AG09319 (cell line): ENCODE measurements around the gene FLACC1.
A peak's percentile ranks its signal among the peaks of the same experiment; 100 is the strongest.
"Not testable (repeated sequence)": the region's sequence is repeated elsewhere in the genome, so short reads cannot be mapped to it uniquely, and the experiment has no call there.

Experiments
- DNase-seq: peaks from one replicate; pipeline ENCODE4 v3.0.0-alpha.2; 2010; ENCODE audit warnings: low read depth; ENCODE audit errors: extremely low read depth
- TF ChIP-seq, protein P1 (sequence below): IDR thresholded peaks from 2 replicates; pipeline ENCODE4 v1.5.1; 2011; ENCODE audit warnings: low read depth, mild to moderate bottlenecking, inconsistent platforms, low read length, moderate library complexity

The FLACC1 gene

DNA sequence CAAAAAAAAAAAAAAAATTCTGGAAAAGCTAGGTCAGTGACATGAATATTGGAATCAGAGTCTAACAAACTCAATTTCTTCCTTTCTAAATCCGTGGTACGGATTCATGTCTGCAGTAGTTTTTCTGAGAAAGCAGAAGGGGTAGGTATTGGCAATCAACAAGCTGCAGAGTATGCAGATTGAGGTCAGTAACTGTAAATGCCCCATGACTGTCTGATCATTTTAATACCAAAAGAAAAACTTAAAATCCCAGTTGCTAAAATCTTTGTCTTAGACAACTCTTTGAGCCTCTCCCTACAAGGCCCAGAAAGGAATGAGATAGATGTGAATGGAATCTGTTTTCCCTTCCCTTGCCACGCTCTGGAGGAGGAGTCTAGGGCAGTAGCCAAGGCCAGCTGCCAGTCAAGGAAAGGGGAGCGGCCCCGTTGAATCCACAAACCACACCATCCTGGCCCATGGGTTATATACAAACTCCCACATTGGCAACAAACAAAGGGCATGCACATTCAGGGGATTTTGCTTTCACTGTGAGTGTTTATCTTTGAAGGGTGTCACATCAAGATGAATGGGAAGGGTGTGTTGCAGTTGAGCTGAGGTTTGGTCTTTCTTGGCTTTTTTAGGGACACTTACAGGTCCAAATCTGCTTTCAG lies 102.9 kb downstream of the FLACC1 start:
- peak; percentile 62 for DNase-seq
- TF ChIP-seq, protein P1, sequence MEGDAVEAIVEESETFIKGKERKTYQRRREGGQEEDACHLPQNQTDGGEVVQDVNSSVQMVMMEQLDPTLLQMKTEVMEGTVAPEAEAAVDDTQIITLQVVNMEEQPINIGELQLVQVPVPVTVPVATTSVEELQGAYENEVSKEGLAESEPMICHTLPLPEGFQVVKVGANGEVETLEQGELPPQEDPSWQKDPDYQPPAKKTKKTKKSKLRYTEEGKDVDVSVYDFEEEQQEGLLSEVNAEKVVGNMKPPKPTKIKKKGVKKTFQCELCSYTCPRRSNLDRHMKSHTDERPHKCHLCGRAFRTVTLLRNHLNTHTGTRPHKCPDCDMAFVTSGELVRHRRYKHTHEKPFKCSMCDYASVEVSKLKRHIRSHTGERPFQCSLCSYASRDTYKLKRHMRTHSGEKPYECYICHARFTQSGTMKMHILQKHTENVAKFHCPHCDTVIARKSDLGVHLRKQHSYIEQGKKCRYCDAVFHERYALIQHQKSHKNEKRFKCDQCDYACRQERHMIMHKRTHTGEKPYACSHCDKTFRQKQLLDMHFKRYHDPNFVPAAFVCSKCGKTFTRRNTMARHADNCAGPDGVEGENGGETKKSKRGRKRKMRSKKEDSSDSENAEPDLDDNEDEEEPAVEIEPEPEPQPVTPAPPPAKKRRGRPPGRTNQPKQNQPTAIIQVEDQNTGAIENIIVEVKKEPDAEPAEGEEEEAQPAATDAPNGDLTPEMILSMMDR, result no peak

DNA sequence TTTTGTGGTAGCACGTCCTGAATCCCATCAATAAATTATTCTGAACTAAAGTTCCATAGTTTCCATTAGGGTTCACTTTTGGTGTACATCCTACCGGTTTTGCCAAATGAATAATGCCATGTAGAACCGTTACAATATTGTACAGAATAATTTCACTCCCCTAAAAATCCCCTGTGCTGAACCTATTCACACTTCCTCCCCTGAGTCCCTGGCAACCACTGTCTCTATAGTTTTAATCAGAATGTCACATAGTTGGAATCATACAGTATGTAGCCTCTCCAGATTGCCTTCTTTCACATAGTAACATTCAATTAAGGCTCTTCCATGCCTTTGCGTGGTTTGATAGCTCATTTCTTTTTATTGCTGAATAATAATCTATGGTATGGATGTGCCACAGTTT lies 106.4 kb downstream of the FLACC1 start:
- TF ChIP-seq, protein P1, result no peak

DNA sequence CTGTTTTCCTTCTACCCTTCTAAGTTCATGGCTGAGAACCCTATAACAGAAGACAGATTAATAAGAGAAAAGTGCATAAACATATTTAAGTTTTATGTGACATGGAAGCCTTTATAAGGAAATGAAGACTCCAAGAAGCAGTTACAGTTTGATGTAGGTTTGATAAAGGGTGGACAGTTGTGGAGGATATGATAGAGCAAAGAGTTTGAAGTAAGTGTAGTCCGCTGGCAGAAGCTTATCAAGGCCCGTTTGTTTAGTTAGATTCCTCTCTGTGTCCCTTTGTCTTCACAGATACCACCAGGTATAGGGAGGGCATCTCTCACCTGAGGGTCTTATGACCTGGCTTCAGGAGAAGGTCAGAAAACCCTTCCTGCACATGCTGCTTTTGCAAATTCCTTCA lies 107.3 kb downstream of the FLACC1 start:
- TF ChIP-seq, protein P1, result no peak
- no peak for DNase-seq

More for the DNA sequence above, 106.4 kb downstream of the FLACC1 start:
- DNase-seq, result no peak

DNA sequence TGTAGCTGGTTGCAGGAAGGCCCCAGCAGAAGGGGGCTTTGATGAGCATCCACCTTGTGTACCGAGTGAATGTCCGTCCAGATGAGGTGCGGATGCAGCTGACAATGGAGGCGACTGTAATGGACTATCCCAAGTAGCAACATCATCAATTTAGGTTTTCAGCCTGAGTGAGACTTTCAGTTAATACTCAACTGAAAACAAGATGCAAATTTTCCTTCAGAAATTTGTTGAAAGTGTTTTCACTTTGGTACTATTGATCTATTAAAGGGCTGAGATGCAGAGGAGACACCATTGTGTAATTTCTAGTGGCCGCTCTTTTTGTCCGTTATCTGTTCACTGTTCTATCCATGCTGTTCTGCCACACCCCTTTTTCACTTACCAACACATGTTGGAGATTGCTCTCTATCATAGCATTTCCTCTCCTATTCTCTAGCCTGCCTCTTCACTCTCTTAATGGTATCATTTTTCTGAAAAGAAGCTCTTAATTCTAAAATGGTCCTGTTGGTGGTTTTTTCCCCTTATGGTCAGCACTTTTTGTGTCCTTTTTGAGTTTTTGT lies 108.8 kb downstream of the FLACC1 start:
- no peak for DNase-seq
- TF ChIP-seq, protein P1, result no peak

DNA sequence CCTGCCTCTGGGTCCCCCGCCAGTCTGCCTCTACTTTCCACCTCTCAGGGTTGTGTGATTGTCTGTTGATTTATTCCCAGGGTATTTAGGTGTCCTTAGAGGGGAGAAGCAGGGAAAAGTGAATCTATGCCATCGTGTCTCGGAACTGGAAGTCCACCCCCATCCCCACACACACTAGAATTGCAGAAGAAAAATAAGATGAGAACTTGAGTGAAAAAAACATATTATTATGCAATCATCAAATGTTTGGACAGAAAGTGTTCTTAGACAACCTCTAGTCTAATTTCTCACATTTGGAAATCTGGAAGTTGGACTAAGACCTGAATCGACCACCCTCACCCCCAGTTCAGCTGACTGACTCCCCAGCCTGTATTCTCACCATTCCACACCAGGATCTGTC lies 110.9 kb downstream of the FLACC1 start:
- TF ChIP-seq, protein P1, result no peak
- DNase-seq, result no peak

DNA sequence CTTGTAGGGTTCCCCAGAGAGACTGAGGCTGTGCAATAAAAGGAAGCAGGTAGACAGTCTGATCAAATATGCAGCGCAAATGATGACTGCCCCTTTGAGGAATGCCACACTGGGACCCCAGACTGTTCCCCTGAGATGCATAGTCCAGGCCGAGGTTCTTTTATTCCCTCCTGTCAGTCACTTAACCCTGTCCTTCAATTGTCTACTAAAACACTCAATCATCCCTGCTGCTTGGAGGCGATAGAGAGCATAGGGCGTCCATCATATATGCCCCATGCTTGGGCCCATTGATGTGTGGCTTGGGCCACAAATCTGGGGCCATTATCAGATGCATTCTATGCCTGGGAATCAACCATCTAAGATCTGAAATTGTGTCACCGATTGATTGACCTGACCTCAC lies 112.3 kb downstream of the FLACC1 start:
- no peak for DNase-seq
- TF ChIP-seq, protein P1, result no peak

DNA sequence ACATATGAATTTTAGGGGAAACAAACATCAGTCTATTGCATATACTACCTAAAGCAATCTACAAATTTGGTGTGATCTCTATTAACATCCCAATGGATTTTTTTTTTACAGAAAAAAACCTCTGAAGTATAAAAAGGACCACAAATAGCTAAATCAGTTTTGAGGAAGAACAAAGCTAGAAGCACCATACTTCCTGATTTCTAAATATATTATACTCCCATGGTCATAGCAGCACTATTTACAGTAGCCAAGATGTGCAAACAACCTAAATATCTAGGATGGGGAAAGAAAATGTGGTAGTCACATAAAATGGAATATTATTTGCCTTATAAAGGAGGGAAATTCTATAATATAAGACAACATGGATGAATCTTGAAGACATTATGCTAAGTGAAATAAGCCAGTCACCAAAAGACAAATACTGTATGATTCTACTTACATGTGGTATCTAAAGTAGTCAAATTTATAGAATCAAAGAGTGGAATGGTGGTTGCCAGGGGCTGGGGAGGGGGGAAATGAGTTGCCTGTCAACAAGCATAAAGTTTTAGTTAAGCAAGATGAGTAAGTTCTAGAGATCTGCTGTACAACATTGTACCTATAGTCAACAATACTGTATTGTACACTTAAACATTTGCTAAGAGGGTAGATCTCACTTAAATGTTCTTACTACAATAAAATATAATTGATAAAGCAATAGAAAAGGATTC lies 114.4 kb downstream of the FLACC1 start:
- TF ChIP-seq, protein P1, result no peak
- no peak for DNase-seq

DNA sequence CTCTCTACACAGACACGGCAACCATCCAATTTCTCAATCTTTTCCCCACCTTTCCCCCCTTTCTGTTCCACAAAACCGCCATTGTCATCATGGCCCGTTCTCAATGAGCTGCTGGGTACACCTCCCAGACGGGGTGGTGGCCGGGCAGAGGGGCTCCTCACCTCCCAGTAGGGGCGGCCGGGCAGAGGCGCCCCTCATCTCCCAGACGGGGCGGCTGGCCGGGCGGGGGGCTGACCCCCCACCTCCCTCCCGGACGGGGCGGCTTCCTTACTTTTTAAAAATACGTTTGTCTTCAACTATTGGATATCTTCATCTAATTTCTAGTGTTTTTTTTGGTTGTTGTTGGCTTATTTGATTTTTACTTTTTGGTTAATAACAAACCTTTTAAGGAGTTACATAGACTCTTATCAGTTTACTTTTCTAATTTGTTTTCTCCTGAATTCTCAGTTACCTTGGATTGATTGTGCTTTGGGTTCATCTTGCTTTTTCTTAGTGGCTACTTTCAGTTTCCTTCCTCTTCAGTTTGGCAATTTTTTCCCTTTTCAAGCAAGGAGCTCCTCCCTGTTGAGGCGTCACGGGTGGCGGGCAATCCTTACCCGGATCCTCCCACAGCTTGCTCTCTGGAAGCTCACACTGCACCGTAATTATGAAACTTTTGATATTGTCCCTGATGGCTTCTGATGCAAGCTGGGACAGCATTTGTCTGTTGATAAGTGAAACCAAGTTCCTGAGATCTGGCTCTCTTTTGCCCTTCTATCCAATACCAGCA lies 117.8 kb downstream of the FLACC1 start:
- not testable (repeated sequence) for DNase-seq
